Stromal cell of bone marrow (primary cell): ENCODE measurements around the gene NDUFAF3.

Source experiments
- DNase-seq: peaks from one replicate; pipeline ENCODE4 v3.0.0-alpha.2; 2012; ENCODE audit warnings: low read depth

Gene NDUFAF3

DNA sequence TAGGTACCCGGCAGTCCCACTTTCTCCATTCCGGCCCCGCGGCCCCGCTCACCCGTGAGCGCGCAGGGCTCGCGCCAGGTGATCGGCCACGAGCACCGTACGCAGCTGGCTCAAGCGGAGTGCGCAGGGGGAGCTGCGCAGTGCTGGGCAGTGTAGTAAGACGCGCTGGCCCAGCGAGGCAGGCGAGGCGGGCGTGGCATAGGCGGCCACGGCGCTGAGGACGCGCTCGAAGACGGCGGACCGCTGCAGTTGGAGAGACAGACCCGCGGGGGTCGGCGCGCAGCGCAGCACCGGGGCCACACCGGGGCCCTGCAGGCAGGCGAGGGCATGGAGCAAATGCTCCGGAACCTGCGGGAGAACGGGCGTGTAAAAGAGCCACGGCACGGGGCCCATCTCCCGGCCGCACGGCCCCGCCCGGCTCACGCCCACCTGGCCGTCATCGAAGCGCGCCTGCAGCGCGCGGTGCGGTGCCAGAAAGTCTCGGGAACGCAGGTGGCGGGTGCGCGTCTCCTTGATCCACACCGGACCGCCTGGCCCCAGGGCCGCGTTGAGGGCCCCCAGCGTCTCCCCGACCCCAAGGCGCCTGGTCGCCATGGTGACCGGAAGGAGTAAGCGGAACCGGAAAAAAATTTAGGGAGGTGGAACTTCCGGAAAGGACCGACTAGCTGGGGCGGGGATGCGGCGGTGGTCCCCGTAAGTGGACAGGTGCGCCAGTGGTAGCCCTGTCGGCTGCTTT lies 3.8 kb upstream of the NDUFAF3 start, which contains the start of gene DALRD3:
Gene DALRD3 (minus strand): TSS at position 610 of the 736 bp plus-strand sequence. CDS start 16 bp downstream, at position 594.
- no peak for DNase-seq

DNA sequence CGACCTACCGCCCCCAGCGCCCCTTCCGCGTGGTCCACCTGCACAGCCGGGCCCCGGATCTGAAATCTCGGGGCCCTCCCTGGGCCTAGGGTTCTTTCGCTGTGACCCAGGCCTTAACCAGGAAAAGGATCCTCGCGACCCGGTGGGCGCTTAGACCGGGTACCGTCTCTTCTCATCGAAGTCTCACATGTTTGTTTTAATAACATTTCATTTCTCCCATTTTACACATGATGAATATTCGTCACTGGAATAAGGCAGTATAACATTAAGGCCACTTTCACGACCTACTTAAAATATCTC lies 3.3 kb upstream of the NDUFAF3 start:
- DNase-seq, result no peak

DNA sequence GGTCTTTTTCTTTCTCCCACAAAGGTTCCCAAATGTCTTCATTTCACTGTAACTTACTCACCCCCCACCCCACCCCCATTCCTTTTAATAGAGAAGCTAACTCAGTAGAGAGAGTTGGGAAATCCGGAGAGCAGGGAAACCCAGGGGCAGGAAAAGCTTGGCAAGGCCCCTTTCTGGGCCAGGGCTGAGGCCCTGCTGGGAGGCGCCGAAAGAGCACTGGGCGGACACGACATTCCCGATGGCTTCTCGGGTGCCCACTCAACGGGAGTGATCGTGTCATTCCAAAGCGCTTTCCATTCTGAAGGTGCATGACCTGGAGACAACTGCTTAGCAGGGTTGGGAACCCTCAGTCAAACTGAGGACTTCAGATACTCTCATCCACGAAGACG lies 2.0 kb upstream of the NDUFAF3 start:
- DNase-seq, result no peak

DNA sequence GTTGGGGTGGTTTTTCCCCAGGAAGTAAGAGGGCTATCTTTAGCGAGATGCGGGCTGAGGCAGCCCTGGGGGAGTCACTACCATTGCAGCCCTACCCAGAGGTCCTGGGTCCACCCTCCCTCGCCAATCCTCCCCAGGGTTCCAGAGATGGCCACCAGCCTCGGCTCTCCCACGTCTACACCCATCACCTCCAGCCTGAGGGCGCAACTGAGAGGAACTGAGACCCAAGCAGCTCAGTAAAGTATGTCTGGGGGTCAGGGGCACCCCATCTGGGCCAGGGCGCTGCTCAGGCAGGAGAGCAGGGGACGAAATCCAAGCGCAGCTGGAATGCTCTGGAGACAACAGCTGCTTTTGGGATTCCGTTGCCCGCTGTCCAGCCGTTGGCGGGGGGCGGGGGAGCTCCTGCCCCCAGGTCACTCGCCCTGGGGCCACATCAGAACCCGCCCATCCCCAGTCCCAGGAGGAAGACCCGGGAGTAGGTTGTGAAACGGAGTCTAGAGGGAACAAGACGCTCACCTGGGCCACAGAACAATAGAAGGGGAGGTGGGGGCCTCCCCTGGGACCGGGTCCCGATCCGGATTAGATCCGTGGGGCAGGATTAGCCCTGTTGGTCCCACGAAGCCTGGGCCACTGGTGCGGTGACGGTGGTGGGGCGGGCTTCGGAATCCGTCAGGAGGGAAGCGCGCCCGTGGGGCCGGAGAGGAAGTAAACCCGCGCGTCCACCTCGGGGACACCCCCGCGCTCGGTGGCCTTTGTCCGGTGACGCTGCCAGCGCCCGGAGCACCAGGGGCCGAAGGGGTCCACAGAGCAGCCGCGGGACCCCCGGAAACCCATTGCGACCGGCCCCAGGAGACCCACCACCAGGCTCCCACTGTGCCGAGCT lies 1.4 kb upstream of the NDUFAF3 start:
- no peak for DNase-seq

DNA sequence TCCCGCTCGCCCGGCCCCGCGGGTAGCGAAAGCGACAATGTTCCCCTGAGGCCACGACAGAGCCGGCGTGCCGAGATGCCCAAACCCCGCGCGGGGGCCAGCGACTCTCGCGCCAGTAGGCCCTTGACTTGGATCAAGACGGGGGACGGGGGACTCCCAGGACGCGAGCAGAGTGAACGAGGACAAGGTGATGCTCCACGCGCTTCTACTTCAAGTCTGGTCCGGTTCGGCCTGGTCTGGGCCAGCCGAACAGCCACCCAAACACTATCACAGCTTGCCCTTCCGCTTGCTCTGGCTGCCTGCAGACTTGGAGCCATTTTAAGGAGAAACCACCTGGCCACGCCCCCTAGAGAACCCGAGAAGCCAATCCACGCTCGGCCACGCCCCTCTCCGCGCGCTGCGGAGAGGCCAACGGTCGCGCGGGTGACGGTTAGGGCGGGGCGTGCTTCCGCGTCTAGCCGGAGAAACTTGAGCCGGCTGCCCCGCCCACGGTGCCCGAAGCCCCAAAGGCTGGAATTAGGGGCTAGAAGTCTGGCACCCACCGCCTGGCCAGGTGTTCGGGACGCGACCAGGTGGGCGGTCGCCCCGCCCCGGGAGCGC lies 608 bp upstream of the NDUFAF3 start:
- DNase-seq, result peak; percentile 97

DNA sequence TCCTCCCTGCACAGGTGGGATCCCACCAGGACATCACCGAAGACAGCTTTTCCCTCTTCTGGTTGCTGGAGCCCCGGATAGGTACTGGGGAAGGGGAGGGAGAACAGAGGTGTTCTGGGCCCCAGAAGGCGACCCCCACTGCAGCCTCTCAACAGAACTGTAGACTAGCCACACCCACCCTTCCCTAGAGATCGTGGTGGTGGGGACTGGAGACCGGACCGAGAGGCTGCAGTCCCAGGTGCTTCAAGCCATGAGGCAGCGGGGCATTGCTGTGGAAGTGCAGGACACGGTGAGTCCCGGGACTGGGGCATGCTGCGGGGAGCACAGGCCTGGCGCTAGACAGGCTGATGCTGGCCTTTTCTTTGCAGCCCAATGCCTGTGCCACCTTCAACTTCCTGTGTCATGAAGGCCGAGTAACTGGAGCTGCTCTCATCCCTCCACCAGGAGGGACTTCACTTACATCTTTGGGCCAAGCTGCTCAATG lies 809 bp downstream of the NDUFAF3 start:
- DNase-seq, result no peak

DNA sequence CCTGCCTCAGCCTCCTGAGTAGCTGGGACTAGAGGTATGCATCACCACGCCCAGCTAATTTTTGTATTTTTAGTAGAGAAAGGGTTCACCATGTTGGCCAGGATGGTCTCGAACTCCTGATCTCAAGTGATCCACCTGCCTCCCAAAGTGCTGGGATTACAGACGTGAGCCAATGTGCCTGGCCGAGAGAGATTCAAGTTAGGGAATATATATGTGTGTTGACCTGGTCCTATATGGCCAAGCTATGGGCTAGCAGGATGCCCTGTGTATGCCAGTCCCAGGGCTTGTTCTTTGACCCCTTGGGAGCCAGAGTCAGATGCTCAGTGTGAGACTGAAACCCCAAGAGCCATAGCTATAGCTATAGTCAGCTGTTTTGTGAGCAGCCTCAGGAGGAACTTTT lies 1.9 kb downstream of the NDUFAF3 start:
- no peak for DNase-seq

DNA sequence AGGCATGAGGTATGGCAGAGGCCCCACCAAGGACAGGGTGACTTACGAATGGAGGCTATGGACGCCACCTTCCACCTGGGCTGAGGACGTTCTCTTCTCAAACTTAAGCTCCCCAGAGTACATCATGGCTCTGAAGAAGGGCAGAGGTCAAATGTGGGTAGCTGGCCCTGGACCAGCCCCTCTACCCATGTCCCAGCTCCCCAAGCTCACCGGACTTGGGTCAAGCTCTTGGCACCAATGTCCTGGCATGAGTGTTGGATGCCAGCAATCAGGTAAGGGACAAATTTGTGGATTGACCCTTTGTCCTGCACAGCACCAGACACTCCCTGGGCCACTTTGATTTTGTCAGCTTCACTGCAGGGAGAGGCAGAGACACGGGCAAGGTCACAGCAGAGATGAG lies 2.5 kb downstream of the NDUFAF3 start:
- DNase-seq, result no peak

DNA sequence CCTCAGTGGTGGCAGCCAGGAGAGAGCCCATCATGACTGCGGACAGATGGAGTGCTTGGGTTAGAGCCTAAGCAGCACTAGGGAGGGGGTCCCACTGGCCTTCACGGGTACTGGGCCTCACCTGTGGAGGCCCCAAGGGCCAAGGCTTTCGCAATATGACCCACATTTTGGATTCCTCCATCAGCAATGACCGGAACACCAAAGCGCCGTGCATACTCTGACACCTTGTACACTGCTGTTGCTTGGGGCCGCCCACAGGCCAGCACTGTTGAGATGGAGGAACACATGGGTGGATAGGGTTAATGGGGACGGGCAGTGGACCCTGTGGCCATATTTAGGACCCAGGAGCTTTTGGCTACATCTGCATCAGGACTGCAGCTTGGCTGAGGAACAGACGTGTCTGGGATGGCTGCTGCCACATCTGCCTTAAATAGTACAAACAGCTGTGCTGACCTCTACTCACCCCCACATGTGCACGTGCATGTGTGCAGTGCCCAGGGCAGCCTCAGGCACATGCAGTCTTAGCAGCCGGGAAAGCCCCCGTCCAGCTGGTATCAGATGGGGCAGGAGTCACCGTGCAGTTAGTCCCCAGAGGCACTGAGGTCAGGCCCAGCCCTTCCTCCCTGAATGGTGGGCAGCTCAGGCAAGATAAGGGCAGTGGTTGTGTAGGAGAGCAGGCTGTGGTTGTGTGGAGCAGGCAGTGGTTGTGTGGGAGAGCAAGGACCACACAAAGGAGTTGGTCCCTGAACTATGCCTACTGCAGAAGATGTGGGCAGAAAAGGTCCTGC lies 3.3 kb downstream of the NDUFAF3 start:
- DNase-seq, result no peak

DNA sequence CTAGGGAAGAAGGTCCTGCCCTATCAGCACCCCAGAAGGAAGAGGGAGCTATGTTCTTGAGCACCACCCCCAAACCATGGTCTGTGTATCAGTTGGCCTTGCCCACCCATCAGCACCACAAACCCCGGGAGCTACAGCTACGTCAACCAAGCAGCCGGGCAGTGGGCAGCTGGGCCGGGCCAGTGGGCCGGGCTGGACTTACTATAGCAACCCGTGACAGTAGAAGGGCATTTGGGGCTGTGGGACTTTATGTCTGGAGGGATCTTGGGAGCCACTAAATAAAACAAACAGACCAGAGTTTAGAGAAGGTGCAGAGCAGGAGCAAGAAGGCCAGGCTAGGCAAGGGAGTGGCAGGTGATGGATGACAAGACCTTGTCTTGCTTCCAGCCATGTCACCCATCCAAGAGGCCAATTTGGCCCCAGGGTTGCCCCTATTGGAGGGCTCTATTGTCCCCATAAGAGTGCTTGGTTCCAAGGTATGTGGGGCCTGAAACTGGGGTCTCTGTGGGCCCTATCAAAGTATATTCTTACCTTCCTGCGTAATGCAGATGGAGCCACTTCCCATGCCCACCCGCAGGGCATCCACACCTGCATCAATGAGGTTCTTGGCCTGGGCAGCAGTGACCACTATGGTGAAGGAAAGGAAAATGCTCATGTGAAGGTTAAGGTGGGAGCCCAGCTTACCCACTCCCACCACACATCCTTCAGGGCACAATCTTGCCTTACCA lies 4.0 kb downstream of the NDUFAF3 start:
- no peak for DNase-seq

DNA sequence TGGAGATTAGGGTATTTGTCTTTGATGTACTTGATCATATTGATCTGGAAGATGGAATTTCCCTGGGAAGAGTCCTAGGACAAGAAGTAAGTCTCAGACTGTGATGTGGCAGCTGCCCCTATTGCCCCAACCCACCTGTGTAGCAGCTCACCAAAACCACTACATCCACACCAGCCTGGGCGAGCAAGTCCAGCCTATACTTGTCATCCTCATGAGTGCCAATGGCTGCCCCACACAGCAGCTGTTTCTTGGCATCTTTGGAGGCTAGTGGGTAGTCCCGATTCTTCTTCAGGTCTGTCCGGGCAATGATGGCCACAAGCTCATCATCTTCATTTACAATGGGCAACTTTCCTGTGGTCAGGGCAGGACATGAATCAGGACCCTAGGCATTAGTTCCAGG lies 4.6 kb downstream of the NDUFAF3 start:
- DNase-seq, result no peak

DNA sequence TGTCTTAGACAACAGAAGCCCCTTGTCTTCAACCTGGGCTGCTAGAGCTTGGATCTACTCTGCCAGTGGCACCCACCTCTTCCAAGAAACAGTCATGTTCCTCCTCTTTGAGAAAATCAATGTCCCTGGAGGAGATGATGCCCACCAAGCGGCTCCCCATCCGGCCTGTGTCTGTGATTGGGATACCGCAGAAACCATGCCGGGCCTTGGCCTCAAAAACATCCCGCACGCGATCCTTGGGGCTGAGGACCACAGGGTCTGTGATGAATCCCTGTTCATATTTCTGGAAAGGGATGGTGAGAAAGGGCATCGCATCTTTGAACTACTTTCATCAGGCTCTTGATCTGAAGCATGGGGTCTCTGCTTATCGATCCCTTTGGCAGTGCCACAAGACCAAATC lies 5.7 kb downstream of the NDUFAF3 start:
- DNase-seq, result no peak

DNA sequence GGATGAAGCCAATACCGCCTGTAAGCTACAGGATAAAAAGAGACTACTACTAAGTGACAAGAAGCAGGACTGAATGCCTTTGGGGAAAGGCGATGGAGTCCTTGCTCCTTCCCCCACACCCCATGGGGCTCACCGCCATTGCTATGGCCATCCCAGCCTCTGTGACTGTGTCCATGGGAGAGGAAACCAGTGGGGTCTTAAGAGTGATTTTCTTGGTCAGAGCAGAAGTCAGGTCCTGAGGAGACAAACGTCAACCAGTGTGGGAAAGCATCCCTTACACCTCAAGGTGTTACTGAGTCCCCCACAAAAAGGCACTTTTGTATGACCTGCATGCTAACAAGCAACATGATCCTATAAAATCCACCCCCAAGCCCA lies 6.4 kb downstream of the NDUFAF3 start:
- DNase-seq, result no peak

DNA sequence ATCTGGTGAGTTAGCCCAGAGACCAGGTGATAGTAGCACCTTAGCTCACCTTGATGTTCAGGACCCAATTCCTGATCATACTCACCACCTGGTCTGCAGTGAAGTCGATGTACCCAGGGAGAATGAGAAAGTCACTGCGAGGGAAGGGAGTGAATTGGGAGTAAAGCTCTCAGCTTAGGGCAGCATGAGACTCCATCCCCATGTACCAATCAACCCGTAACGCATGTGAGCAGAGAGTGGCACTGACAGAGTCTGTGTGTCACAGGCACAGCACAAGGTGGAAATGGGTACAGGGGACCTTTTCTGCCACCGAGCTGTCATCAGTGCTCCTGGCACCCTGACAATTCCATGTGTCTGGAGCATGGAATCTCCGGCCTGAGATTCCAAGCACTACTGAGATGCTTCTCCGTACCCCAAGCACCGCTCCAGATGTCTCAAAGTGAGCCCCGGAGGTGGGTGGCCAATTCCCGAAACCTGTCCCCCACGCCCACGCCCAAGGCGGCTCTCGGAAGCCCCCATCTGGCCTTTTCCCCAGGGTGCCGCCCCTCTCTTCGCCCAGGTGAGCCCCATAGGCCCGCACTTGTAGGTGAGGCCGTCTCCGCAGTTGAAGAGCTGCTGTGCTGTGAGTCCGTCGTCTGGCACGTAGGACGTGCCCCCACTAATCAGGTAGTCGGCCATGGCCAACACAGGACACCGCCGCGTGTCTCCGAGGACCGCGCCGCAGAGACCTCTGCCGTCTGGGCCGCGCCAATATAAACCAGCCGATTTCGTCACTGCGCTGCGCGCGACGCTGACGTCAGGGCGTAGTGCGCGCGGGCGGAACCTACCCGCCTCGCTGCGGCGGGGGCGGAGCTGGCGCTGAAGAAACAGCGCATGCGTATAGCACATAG lies 7.0 kb downstream of the NDUFAF3 start, which contains the start of gene IMPDH2:
Gene IMPDH2 (minus strand): TSS at position 726 of the 890 bp plus-strand sequence. CDS start 48 bp downstream, at position 678.
- peak; percentile 81 for DNase-seq

DNA sequence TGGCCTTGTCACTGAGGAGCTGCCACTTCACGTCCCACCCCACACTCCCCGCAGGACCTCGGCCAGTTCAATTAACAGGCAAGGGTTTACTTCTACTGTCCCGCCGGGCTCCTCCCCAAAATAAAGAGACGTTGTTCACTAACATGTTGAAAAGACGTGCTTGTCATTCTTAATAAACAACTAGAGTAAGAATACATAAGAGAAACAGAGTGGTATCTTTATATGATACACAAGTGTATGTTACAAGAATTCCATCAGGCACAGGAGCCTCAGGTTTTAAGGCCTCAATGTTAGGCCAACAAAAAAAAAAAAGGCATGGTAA lies 7.6 kb downstream of the NDUFAF3 start:
- no peak for DNase-seq

DNA sequence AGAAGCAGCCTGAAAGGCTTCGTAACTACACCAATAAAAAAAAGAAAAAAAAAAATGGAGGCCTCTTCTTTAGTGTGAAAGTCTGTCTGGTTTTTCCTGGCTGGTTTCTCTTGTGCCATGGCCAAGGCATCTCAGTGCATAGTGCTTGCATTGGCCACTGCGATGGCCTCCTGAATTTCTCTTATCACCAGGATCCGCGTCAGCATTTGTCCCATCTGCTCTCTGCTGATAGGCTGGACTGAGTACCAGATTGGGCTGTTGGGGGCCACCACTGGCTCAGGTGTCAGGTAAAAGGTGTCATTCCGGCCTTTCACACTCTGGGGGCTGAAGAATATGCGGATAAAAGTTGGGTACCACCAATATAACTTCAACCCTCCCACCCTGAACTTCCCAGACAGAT lies 8.4 kb downstream of the NDUFAF3 start:
- no peak for DNase-seq

DNA sequence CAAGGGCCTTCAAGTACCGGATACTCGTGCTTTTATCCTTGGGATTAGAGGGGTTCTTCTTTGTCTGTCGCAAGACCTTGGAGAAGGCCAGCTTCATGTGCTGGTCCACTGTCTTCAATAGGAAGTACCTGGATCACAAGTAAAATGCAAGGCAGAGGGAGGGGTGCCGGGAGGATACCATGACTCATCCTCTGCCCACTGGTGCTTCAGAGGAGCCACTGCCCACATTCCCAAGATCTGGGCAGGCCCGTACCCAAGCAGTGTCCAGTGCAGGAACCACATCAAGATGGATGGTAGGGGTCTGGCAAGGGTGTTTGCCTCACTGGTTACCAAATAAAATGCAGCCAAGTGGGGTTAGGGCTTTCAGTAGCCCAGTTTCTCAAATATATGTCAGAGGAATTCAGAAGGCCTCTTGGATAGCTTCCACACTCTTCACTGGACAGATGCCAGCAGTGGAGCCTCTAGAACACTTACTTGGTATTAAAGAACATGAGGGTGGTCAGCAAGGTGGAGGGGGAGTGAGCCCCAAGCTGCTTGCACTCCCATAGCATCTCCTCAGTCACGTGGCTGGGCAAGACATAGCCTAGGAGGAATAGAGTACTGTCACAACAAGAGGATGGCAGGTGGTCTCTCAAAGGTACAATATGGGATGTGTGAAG lies 10.9 kb downstream of the NDUFAF3 start:
- no peak for DNase-seq

DNA sequence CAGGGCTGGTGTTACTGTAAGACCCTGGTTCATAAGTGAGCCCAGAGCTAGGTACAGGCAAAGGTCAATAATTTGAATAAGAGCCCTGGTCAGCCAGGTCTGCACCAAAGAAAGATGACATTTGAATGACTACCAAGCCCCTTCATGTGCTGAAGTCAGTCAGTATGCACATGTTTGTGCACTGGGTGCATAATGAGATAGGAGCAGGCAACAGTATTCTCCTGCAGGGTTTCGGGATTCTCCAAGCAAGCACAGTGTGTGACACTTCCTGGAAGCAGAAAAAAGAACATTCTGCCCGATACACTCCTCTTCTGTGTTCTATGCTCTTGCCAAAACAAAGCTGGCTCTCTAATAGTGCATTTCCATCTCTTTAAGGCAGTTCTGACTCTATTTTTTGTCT lies 12.7 kb downstream of the NDUFAF3 start:
- no peak for DNase-seq

DNA sequence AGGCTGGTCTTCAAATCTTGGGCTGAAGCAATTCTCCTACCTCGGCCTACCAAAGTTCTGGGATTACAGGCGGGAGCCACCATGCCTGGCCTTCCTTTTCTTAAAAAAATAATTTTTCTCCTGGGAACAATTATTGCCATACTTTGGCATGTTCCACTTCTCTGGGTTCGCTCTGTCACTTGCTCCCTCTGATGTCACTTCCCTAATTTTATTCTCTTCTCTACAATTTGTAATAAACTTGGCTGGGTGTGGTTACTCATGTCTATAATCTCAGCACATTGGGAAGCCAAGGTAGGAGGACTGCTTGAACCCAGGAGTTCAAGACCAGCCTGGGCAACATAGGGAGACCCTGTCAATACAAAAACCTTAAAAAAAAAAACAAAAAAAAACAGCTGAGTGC lies 13.4 kb downstream of the NDUFAF3 start:
- DNase-seq, result no peak

DNA sequence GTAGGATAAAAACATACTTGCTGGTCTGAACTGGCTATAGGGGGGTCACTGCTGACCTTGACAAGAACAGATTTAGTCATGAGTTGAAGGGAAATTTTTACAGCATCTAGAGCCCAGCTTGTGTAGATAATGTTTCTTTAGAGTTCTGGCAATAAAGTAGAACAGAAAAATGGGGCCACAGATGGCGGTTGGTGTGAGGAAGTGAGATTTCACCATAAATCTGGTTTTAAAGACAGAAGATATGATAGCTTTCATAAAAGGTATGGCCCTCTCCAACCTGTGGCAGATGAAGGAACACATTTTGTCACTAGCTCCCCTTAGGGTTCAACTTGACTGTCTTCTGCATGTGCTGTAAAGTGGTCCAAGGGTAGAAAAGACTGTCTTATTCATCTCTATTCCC lies 31.6 kb downstream of the NDUFAF3 start:
- no peak for DNase-seq
